GM19438 (cell line): ENCODE measurements around the gene C16orf92.
"Not testable (repeated sequence)": the region's sequence is repeated elsewhere in the genome, so short reads cannot be mapped to it uniquely, and the experiment has no call there.

Source experiments
- ATAC-seq: cut with Tn5 transposase; IDR thresholded peaks from one replicate; pipeline ENCODE4 v1.9.1; 2021; ENCODE audit warnings: low read depth; ENCODE audit not compliant: unreplicated experiment

C16orf92 gene

GRCh38 chr16:30003670-30004423, 19.2 kb upstream of the C16orf92 start:
- no peak for ATAC-seq

GRCh38 chr16:30004424-30004776, 18.6 kb upstream of the C16orf92 start:
- no peak for ATAC-seq

- no peak for ATAC-seq
Measured at GRCh38 chr16:30004811-30005242, 18.2 kb upstream of the C16orf92 start.

- ATAC-seq = no peak
Measured at GRCh38 chr16:30005341-30006094, 17.5 kb upstream of the C16orf92 start.

- no peak for ATAC-seq
Measured at GRCh38 chr16:30006095-30006473, 16.9 kb upstream of the C16orf92 start.

GRCh38 chr16:30006659-30007377, 16.2 kb upstream of the C16orf92 start:
- no peak for ATAC-seq

- ATAC-seq = no peak
Measured at GRCh38 chr16:30007378-30007895, 15.6 kb upstream of the C16orf92 start.

- no peak for ATAC-seq
Measured at GRCh38 chr16:30009085-30009862, 13.7 kb upstream of the C16orf92 start.

GRCh38 chr16:30009990-30010843, 12.8 kb upstream of the C16orf92 start:
- no peak for ATAC-seq

- ATAC-seq = no peak
Measured at GRCh38 chr16:30010844-30011713, 11.9 kb upstream of the C16orf92 start, which contains the start of gene DOC2A. DOC2A (minus strand) TSS chr16:30011027; CDS start chr16:30010222, 805 bp downstream.

GRCh38 chr16:30011714-30012504, 11.1 kb upstream of the C16orf92 start:
- no peak for ATAC-seq

GRCh38 chr16:30012598-30012997, 10.4 kb upstream of the C16orf92 start:
- ATAC-seq = not testable (repeated sequence)

GRCh38 chr16:30015450-30015849, 7.5 kb upstream of the C16orf92 start:
- ATAC-seq = not testable (repeated sequence)

- ATAC-seq = no peak
Measured at GRCh38 chr16:30016555-30017276, 6.3 kb upstream of the C16orf92 start.

GRCh38 chr16:30017277-30017656, 5.7 kb upstream of the C16orf92 start:
- ATAC-seq = no peak

- not testable (repeated sequence) for ATAC-seq
Measured at GRCh38 chr16:30017937-30018336, 5.1 kb upstream of the C16orf92 start.

GRCh38 chr16:30018731-30019158, 4.3 kb upstream of the C16orf92 start:
- no peak for ATAC-seq
